GM19438 (cell line): ENCODE measurements around the gene SOX13.

ENCODE experiments used
- ATAC-seq: cut with Tn5 transposase; IDR thresholded peaks from one replicate; pipeline ENCODE4 v1.9.1; 2021; ENCODE audit warnings: low read depth; ENCODE audit not compliant: unreplicated experiment

SOX13 gene

DNA sequence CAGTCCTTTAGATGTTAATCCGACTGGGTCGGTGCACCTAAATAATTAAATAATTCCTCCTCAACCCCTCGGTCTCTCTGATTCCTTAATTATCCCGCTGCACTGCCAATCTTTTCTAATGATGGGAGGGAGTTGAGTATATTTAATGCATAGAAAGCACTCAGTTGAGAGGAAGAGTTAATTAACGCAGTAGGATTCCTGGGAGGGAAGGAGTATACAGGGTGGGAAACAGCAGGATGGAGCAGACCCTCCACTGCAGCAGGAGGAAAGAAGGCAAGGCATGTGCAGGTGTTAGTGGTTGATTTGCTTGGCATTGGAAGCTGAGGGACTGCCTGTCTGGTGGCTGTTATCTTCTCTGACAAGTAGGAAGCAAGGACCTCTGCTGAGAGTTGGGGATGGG, 103.1 kb downstream of the SOX13 start:
- ATAC-seq, result no peak

GRCh38 chr1:204177133-204177532, 104.2 kb downstream of the SOX13 start:
- ATAC-seq, result no peak
